Endometrial microvascular endothelial cells (primary cell): ENCODE measurements around the gene C6orf132. TPM values are rescaled to one million over a fixed set of nuclear protein-coding genes. Genes with fewer than 3 reads are reported as not detected.

Experiments
- in situ Hi-C: cut with HindIII; loops from 2 replicates; pipeline ENCODE4 v1.10.0; 2017; ENCODE audit warnings: low sequenced_read_pairs, low pct_unique_long_range_greater_than_20kb; ENCODE audit errors: inconsistent ontology term
- total RNA-seq: library from RNA; depleted of rRNA; stranded (reverse); fragments of >200 nt; gene quantifications from one replicate; pipeline ENCODE4 v1.2.3, GENCODE V29; 2015; ENCODE audit errors: inconsistent ontology term

C6orf132 gene
- total RNA-seq, 1 donor from 2014 or later, result 0.46 TPM

GRCh38 chr6:42051268-42051653 lies 91.2 kb downstream of the C6orf132 start:
- in situ Hi-C loops, result no loop called here

Other genes starting within 250 kb of the C6orf132 start
- 2.8 TPM for gene USP49, start 247.2 kb downstream of the C6orf132 start, total RNA-seq
- 30.9 TPM for gene MED20, start 221.5 kb downstream of the C6orf132 start, total RNA-seq
- gene BYSL, start 221.1 kb downstream of the C6orf132 start, total RNA-seq, result 10.4 TPM
- gene CCND3, start 200.8 kb downstream of the C6orf132 start, total RNA-seq, result 153 TPM
- gene TAF8, start 92.1 kb downstream of the C6orf132 start, total RNA-seq, result 34.9 TPM
- not detected for gene GUCA1A, start 30.7 kb upstream of the C6orf132 start, total RNA-seq
- gene GUCA1B, start 52.3 kb upstream of the C6orf132 start, total RNA-seq, result not detected
- 51.0 TPM for gene MRPS10, start 75.2 kb upstream of the C6orf132 start, total RNA-seq